Ramos (cell line): Measurements from ENCODE around the gene CTXND1.
"Not testable (repeated sequence)": the region's sequence is repeated elsewhere in the genome, so short reads cannot be mapped to it uniquely, and the experiment has no call there.

Experiments used
- in situ Hi-C: fragments of 300-500 bp; cut with MboI; formaldehyde crosslinking; loops from one replicate; pipeline ENCODE4 v1.14.3; 2022; ENCODE audit warnings: low sequenced_read_pairs; ENCODE audit not compliant: unreplicated experiment

CTXND1 gene

GRCh38 chr15:80252121-80252518, at the start of gene CTXND1:
Gene CTXND1 (minus strand): TSS chr15:80252213. CDS start chr15:80201949, 50,264 bp downstream.
- in situ Hi-C loops, result no loop called here

DNA sequence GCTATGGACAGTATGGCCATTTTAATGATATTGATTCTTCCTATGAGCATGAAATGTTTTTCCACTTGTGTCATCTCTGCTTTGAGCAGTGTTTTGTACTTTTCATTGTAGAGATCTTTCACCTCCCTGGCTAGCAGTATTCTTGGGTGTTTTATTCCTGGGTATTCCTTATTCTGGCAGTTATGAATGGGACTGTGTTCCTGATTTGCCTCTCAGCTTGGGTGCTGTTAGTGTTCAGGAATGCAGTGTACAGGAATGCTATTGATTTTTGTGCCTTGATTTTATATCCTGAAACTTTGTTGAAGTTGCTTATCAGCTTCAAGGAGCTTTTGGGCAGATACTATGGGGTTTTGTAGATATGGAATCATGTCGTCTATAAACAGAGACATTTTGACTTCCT, 49.5 kb upstream of the CTXND1 start:
- in situ Hi-C loops, result no loop called here

DNA sequence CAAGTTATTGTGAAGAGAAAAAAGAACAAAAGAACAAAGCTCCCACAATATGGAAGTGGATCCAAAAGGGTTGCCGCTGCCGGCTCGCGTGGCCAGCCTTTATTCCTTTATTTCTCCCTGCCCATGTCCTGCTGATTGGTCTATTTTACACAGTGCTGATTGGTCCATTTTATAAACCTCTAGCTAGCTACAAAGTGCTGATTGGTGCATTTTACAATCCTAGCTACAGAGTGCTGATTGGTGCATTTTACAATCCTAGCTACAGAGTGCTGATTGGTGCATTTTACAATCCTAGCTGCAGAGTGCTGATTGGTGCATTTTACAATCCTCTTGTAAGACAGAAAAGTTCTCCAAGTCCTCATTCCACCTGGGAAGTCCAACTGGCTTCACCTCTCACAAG, 43.8 kb upstream of the CTXND1 start:
- in situ Hi-C loops, result not testable (repeated sequence)

- in situ Hi-C loops, result no loop called here
These were observed 40.1 kb upstream of the CTXND1 start for GRCh38 chr15:80292079-80292478.

- in situ Hi-C loops, result not testable (repeated sequence)
These were observed 38.9 kb upstream of the CTXND1 start for GRCh38 chr15:80290891-80291290.

- in situ Hi-C loops, result no loop called here
These were observed 37.8 kb upstream of the CTXND1 start for GRCh38 chr15:80289528-80290495.

DNA sequence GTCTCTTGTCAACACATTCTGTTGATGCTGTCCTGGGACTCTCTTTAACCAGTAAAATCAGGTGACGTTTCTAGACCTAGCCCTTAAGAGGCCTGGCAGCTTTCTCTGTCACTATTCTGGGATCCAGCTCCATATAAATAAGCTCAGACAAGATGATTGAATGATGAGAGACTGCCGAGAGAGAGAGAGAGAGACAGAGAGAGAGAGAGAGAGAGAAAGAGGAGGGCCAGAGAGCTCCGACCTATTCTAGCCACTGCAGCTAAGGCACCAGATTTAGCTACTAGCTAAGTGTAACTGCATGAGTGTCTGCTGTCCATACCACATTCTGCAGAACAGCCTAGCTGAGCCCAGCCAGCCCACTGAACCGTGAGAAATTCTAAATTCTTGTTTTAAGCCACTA, 36.1 kb upstream of the CTXND1 start:
- in situ Hi-C loops, result no loop called here

GRCh38 chr15:80286055-80286454, 34.0 kb upstream of the CTXND1 start:
- in situ Hi-C loops, result no loop called here

- in situ Hi-C loops, result no loop called here
These were observed 33.4 kb upstream of the CTXND1 start for GRCh38 chr15:80285379-80285778.

GRCh38 chr15:80283531-80283930, 31.5 kb upstream of the CTXND1 start:
- in situ Hi-C loops, result no loop called here

GRCh38 chr15:80277147-80277546, 25.1 kb upstream of the CTXND1 start:
- in situ Hi-C loops, result no loop called here

GRCh38 chr15:80275961-80276360, 23.9 kb upstream of the CTXND1 start:
- in situ Hi-C loops, result no loop called here

- in situ Hi-C loops, result no loop called here
These were observed 23.0 kb upstream of the CTXND1 start for GRCh38 chr15:80274996-80275395.

DNA sequence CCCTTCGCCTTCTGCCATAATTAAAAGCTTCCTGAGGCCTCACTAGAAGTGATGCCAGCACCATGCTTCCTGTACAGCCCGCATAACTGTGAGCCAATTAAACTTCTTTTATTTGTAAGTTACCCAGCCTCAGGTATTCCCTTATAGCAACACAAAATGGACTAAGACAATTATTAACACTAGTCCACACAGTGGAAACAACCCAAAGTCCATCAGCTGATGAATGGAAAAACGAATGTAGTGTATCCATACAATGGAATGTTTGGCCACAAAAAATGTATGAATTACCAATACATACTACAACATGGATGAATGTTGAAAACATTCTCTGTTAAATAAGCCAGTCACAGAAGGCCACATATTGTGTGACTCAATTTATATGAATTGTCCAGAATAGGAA, 22.5 kb upstream of the CTXND1 start:
- in situ Hi-C loops, result no loop called here

GRCh38 chr15:80272987-80273386, 21.0 kb upstream of the CTXND1 start:
- in situ Hi-C loops, result no loop called here

DNA sequence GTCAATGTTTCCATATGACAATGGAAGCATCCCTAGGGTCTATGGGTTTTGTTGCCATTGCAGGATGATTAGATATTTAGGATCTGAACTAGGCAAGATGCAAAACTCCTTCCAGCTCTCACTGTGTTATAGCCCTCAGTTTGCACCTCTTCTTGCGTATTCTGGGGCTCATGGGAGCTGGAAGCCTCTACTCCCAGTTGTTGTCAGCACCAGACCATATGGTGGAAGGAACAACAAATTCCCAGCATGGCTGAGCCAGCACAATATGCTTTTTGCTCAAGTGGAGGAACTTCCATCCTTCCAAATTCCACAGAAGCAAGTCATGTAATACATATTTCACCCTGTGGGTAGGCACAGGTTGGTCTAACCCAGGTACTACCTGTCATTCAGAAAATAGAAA, 18.5 kb upstream of the CTXND1 start:
- in situ Hi-C loops, result no loop called here

DNA sequence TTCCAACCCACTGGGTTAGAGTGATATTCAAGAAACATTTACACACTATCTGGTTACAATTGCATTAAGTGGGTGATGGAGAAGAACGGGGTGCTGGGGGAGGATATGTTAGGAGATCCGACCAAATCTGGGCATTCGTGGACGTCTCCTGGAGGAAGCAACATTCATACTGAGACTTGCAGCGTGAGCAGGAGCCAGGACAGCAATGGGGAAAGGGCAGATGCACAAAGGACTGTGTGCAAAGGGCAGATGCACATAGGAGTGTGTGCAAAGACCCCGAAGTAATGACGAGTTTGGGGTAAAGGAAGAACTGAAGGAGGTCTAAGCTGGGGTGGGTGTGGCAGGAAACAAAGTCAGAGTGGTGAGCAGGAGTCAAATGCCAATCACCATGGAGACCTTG, 16.1 kb upstream of the CTXND1 start:
- in situ Hi-C loops, result no loop called here

DNA sequence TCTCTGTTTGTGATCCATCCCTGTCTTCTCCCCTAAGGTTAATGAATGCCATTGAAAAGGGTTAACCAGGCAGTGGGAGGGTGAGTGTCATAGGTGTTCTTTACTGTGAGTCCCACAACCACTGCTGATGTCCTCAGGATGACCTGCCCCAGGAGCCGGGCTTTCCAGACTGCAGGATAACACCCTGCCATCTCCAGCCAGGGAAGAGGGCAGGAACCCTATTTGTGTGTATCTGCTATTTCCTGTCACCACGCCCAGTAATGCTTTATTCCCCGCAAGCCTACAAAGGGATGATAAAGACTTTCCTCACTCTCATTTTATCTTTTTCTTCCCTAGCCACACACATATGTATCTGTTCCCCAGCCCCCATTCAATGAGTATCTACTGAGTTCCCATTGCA, 15.6 kb upstream of the CTXND1 start:
- in situ Hi-C loops, result no loop called here

DNA sequence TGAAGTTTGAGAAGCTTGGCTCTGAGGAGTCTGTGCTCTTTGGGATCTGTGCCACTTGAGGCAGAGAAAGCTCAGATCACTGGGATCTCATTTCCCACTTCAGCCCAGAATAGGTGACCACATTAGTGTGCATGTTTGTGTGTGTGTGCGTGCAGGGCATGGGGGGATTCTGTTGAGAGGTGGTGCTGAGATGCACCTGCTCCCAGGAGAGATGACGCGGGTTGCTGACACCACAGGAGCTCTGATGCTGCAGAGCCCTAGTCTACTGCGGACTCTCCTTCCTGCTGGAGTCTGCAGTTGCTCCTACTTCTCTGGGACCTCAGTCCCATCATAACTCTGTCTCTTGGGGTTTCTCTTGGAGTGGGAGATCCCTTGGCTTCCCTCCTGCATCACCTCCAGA, 14.7 kb upstream of the CTXND1 start:
- in situ Hi-C loops, result no loop called here

DNA sequence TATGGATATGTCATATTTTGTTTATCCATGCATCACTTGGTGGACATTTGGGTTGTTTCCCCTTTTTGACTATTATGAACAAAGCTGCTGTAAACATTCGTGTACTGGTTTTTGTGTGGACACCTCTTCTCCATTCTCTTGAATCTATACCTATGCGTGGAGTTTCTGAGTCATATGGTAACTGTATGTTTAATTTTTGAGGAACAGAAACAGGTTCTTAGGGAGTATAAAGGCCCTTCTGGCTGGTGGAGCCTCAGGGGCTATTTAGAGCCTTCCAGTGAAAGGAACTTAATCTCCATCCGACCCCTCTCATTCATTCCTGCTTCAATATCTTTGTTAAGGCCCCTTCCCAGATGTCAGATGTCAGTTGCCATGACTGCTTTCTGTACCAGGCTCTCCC, 14.1 kb upstream of the CTXND1 start:
- in situ Hi-C loops, result no loop called here

GRCh38 chr15:80265021-80265420, 13.0 kb upstream of the CTXND1 start:
- in situ Hi-C loops, result no loop called here

GRCh38 chr15:80264031-80264430, 12.0 kb upstream of the CTXND1 start:
- in situ Hi-C loops, result no loop called here
